ENCODE data around the gene TMUB1. TPM values are rescaled to one million over a fixed set of nuclear protein-coding genes. Genes with fewer than 3 reads are reported as not detected.
A peak's percentile ranks its signal among the peaks of the same experiment; 100 is the strongest.

TMUB1 gene
- total RNA-seq, 1 experiment from 2014 or later = 45.4 TPM

GRCh38 chr7:151048911-151049463, 34.3 kb downstream of the TMUB1 start:
- Mint-ChIP-seq H3K4me3 (no peak overlapping the region), H3K9me3 (no peaks in the 10 kb centered on the region), H3K27ac (0 out of 7 replicates have a peak overlapping the region, but pooled peaks of 1 of the 3 experiments have one; percentile 18), H3K36me3 (ENCODE audit: insufficient read depth in 1 of 3, low read depth in 3 of 3) (peaks cover 0 to 3% (median 0%) of the 10 kb centered on the region in 3 experiments; a peak in 1 of 7 replicates), H3K27me3 (ENCODE audit: low read depth) (peaks cover 52% of the 10 kb centered on the region), H3K4me1 (no peaks in the 10 kb centered on the region)
- H3K27ac ChIP-seq (ENCODE audit: insufficient read length, low read depth, low read length) = no peak overlapping the region
- H2BK20ac ChIP-seq (ENCODE audit: low read depth, low read length, poor library complexity, severe bottlenecking) = no peak overlapping the region
- no peak overlapping the region for H3K9ac ChIP-seq (ENCODE audit: extremely low read depth, insufficient read length, low read length)
- no peaks in the 10 kb centered on the region for H4K20me1 ChIP-seq (ENCODE audit: control insufficient read depth, insufficient read depth, insufficient read length)
- H2BK15ac ChIP-seq (ENCODE audit: low read depth, low read length) = no peak overlapping the region
- no peak overlapping the region for H4K5ac ChIP-seq (ENCODE audit: insufficient read length, low read depth, low read length)
- H2AFZ ChIP-seq (ENCODE audit: low read length) = no peak overlapping the region
- no peak overlapping the region for H3K14ac ChIP-seq (ENCODE audit: insufficient read depth, low read length)
- H3K4ac ChIP-seq (ENCODE audit: low read depth, low read length) = no peak overlapping the region
- no peak overlapping the region for H3K4me2 ChIP-seq (ENCODE audit: insufficient read depth, insufficient read length, low read length)
- no peaks in the 10 kb centered on the region for H3K4me1 ChIP-seq (ENCODE audit: insufficient read depth, low read length)
- no peaks in the 10 kb centered on the region for H3K9me3 ChIP-seq (ENCODE audit: control insufficient read depth, low read depth, low read length)
- H3T11ph ChIP-seq (ENCODE audit: low read length) = no peak overlapping the region
- TF ChIP-seq, protein P1, sequence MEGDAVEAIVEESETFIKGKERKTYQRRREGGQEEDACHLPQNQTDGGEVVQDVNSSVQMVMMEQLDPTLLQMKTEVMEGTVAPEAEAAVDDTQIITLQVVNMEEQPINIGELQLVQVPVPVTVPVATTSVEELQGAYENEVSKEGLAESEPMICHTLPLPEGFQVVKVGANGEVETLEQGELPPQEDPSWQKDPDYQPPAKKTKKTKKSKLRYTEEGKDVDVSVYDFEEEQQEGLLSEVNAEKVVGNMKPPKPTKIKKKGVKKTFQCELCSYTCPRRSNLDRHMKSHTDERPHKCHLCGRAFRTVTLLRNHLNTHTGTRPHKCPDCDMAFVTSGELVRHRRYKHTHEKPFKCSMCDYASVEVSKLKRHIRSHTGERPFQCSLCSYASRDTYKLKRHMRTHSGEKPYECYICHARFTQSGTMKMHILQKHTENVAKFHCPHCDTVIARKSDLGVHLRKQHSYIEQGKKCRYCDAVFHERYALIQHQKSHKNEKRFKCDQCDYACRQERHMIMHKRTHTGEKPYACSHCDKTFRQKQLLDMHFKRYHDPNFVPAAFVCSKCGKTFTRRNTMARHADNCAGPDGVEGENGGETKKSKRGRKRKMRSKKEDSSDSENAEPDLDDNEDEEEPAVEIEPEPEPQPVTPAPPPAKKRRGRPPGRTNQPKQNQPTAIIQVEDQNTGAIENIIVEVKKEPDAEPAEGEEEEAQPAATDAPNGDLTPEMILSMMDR (conservative IDR thresholded peaks at IDR 0.05) = no peak
- DNase-seq = no peak
- no peaks in the 10 kb centered on the region for H3K79me1 ChIP-seq (ENCODE audit: insufficient read depth, low read depth, low read length, poor library complexity, severe bottlenecking)
- H3K27me3 ChIP-seq (ENCODE audit: insufficient read depth, low read length) = peaks cover 6% of the 10 kb centered on the region; the same call in 1 of the 2 replicates
- H3K56ac ChIP-seq (ENCODE audit: insufficient read length, low read depth, low read length) = no peak overlapping the region
- no peak overlapping the region for H3K18ac ChIP-seq (ENCODE audit: insufficient read length, low read depth, low read length)
- H3K23me2 ChIP-seq (ENCODE audit: insufficient read length, low read depth, low read length, poor library complexity, severe bottlenecking) = no peaks in the 10 kb centered on the region
- no peak overlapping the region for H2BK5ac ChIP-seq (ENCODE audit: insufficient read length, low read length)
- no CpG with 5 or more reads among the region's 38 CpGs for WGBS (ENCODE audit: extremely low coverage, insufficient read length, low lambda C conversion rate)
- H2AK5ac ChIP-seq (ENCODE audit: insufficient read length, low read length) = no peak overlapping the region
- no peak overlapping the region for H2BK12ac ChIP-seq (ENCODE audit: insufficient read length, low read depth, low read length)
- no peak overlapping the region for H4K8ac ChIP-seq (replicated peaks; ENCODE audit: insufficient read length, low read depth, low read length)
- no peak overlapping the region for H2BK120ac ChIP-seq (ENCODE audit: low read depth, low read length, poor library complexity, severe bottlenecking)
- H3K23ac ChIP-seq (ENCODE audit: insufficient read length, low read depth, low read length) = no peak overlapping the region
- H3K79me2 ChIP-seq (ENCODE audit: insufficient read depth, low read length) = no peaks in the 10 kb centered on the region
- no peak overlapping the region for H4K91ac ChIP-seq (ENCODE audit: insufficient read length, low read depth, low read length)

Data from H9 (cell line).